H1 (cell line): Measurements from ENCODE around the gene TKFC. TPM values are rescaled to one million over a fixed set of nuclear protein-coding genes. Genes with fewer than 3 reads are reported as not detected.

Experiments
- CTCF ChIA-PET: fragments of 300-600 bp; sonication (Branson Sonifier 250); formaldehyde crosslinking; loops from one replicate; lab custom pipeline; 2021; ENCODE audit not compliant: partially characterized antibody; lab: Charles Lee
- POLR2A ChIA-PET: fragments of 300-600 bp; sonication (Branson Sonifier 250); formaldehyde crosslinking; loops from one replicate; lab custom pipeline; 2021; ENCODE audit warnings: inconsistent platforms; ENCODE audit not compliant: partially characterized antibody; lab: Charles Lee
- DNase-seq, 2 experiments: peaks; one replicate each; pipeline versions ENCODE4 v3.0.0 to v3.0.0-alpha.2; 2010 to 2022; ENCODE audit warnings: low spot score in 2 of 2, low read depth in 1 of 2, mixed read lengths in 1 of 2
- FAIRE-seq: peaks from 2 replicates; lab custom pipeline; 2011; peaks lifted over from hg19 to GRCh38; lab: Jason Lieb, UNC
- H2AFZ ChIP-seq: 2 replicates; pipeline ENCODE4 v1.8.1; 2012; ENCODE audit warnings: low read length, inconsistent platforms
- H2AK5ac ChIP-seq: 2 replicates; pipeline ENCODE4 v1.6.1; 2013; ENCODE audit warnings: low read depth, low read length
- H2BK120ac ChIP-seq: replicated peaks from 2 replicates; pipeline ENCODE3; 2013; ENCODE audit warnings: low read depth, low read length, inconsistent platforms
- H2BK12ac ChIP-seq: 2 replicates; pipeline ENCODE4 v1.6.1; 2013; ENCODE audit warnings: low read depth, low read length
- H2BK15ac ChIP-seq: 2 replicates; pipeline ENCODE4 v1.6.1; 2013; ENCODE audit warnings: low read length
- H2BK20ac ChIP-seq: 2 replicates; pipeline ENCODE4 v1.6.1; 2013; ENCODE audit warnings: low read length
- H2BK5ac ChIP-seq: 2 replicates; pipeline ENCODE4 v1.6.1; 2013; ENCODE audit warnings: low read depth, low read length
- H3K14ac ChIP-seq: 2 replicates; pipeline ENCODE4 v1.6.1; 2013; ENCODE audit warnings: inconsistent platforms; ENCODE audit not compliant: insufficient read length
- H3K18ac ChIP-seq: 2 replicates; pipeline ENCODE4 v1.6.1; 2013; ENCODE audit warnings: low read length; ENCODE audit errors: extremely low read depth
- H3K23ac ChIP-seq: 2 replicates; pipeline ENCODE4 v1.6.1; 2013; ENCODE audit warnings: inconsistent platforms; ENCODE audit not compliant: insufficient read length
- H3K23me2 ChIP-seq: 2 replicates; pipeline ENCODE4 v1.6.1; 2013; ENCODE audit warnings: low read depth, low read length
- H3K27ac ChIP-seq: 2 replicates; pipeline ENCODE4 v1.6.1; 2011; ENCODE audit warnings: low read depth, low read length, inconsistent platforms
- H3K27me3 ChIP-seq, 4 experiments: replicated peaks in 1 of 4; 1 replicate in 1 of 4; 2 replicates in 3 of 4; pipeline versions ENCODE4 v1.6.1 to v1.8.1; 2011 to 2013; ENCODE audit warnings: low read length in 3 of 4, mild to moderate bottlenecking in 3 of 4, inconsistent platforms in 2 of 4, mixed read lengths in 2 of 4, moderate library complexity in 1 of 4; ENCODE audit not compliant: control insufficient read depth in 3 of 4, insufficient read depth in 3 of 4; ENCODE audit errors: extremely low read depth in 1 of 4
- H3K36me3 ChIP-seq, 4 experiments: 2 replicates each; pipeline versions ENCODE4 v1.6.1 to v1.8.1; 2011 to 2013; ENCODE audit warnings: mild to moderate bottlenecking in 4 of 4, low read length in 3 of 4, moderate library complexity in 2 of 4, control low read depth in 1 of 4, inconsistent platforms in 1 of 4; ENCODE audit not compliant: insufficient read depth in 4 of 4, control insufficient read depth in 2 of 4
- H3K4ac ChIP-seq: replicated peaks from 2 replicates; pipeline ENCODE3; 2013; ENCODE audit warnings: low read length, low read depth, mixed read lengths, inconsistent platforms; ENCODE audit not compliant: insufficient read length
- H3K4me1 ChIP-seq, 4 experiments: replicated peaks in 1 of 4; 1 replicate in 1 of 4; 2 replicates in 3 of 4; pipeline versions ENCODE4 v1.6.1 to v1.8.1; 2011 to 2013; ENCODE audit warnings: low read length in 3 of 4, inconsistent platforms in 2 of 4, mixed read lengths in 1 of 4; ENCODE audit not compliant: insufficient read depth in 4 of 4, control insufficient read depth in 3 of 4
- H3K4me2 ChIP-seq, 2 experiments: 2 replicates each; pipeline versions ENCODE4 v1.6.1 to v1.8.1; 2011 to 2013; ENCODE audit warnings: low read depth in 2 of 2, low read length in 2 of 2, control low read depth in 1 of 2, inconsistent platforms in 1 of 2, mild to moderate bottlenecking in 1 of 2; ENCODE audit not compliant: insufficient read depth in 1 of 2
- H3K4me3 ChIP-seq, 4 experiments: fragments of 200-600, 300-600 bp in 1 of 4; sonication (generic), shearing (Covaris generic), sonication (Bioruptor Twin) in 1 of 4; 2 replicates each; pipeline versions ENCODE4 v1.5.1 to v1.8.1; 2011 to 2016; ENCODE audit warnings: low read length in 4 of 4, low read depth in 3 of 4, control low read depth in 2 of 4, inconsistent platforms in 2 of 4, mild to moderate bottlenecking in 2 of 4, mixed read lengths in 1 of 4, moderate library complexity in 1 of 4; ENCODE audit not compliant: insufficient read depth in 2 of 4; ENCODE audit errors: extremely low read depth in 1 of 4
- H3K56ac ChIP-seq: replicated peaks from 2 replicates; pipeline ENCODE3; 2013; ENCODE audit warnings: low read depth, mild to moderate bottlenecking, mixed read lengths, low read length, inconsistent platforms; ENCODE audit not compliant: insufficient read length
- H3K79me1 ChIP-seq: 2 replicates; pipeline ENCODE4 v1.6.1; 2013; ENCODE audit warnings: low read depth, low read length, control low read depth
- H3K79me2 ChIP-seq, 2 experiments: 2 replicates each; pipeline versions ENCODE4 v1.6.1 to v1.8.1; 2012 to 2013; ENCODE audit warnings: low read length in 2 of 2, mild to moderate bottlenecking in 2 of 2, inconsistent platforms in 1 of 2; ENCODE audit not compliant: insufficient read depth in 2 of 2, control insufficient read depth in 1 of 2
- H3K9ac ChIP-seq, 4 experiments: replicated peaks in 1 of 4; 1 replicate in 1 of 4; 2 replicates in 3 of 4; pipeline versions ENCODE4 v1.6.1 to v1.8.1; 2011 to 2013; ENCODE audit warnings: low read depth in 3 of 4, low read length in 3 of 4, control low read depth in 2 of 4, mild to moderate bottlenecking in 2 of 4, moderate library complexity in 2 of 4, inconsistent platforms in 1 of 4; ENCODE audit errors: extremely low read depth in 1 of 4
- H3K9me3 ChIP-seq, 2 experiments: 2 replicates each; pipeline versions ENCODE4 v1.6.1 to v1.8.1; 2012 to 2013; ENCODE audit warnings: mild to moderate bottlenecking in 2 of 2, moderate library complexity in 2 of 2, control low read depth in 1 of 2, inconsistent platforms in 1 of 2, low read depth in 1 of 2, low read length in 1 of 2, mixed read lengths in 1 of 2; ENCODE audit not compliant: insufficient read depth in 2 of 2
- H4K20me1 ChIP-seq, 2 experiments: replicated peaks in 1 of 2; 2 replicates each; pipeline versions ENCODE3 to v1.8.1; 2011 to 2013; ENCODE audit warnings: inconsistent platforms in 2 of 2, low read length in 2 of 2, mild to moderate bottlenecking in 1 of 2; ENCODE audit not compliant: insufficient read depth in 2 of 2, control insufficient read depth in 1 of 2
- H4K5ac ChIP-seq: 2 replicates; pipeline ENCODE4 v1.6.1; 2013; ENCODE audit warnings: low read length, low read depth, mixed read lengths, inconsistent platforms; ENCODE audit not compliant: insufficient read length
- H4K8ac ChIP-seq: 2 replicates; pipeline ENCODE4 v1.8.0; 2013; ENCODE audit warnings: mild to moderate bottlenecking, moderate library complexity, low read length, inconsistent platforms; ENCODE audit not compliant: insufficient read depth; ENCODE audit errors: extremely low read depth
- H4K91ac ChIP-seq: replicated peaks from 2 replicates; pipeline ENCODE3; 2013; ENCODE audit warnings: low read length, mixed read lengths, inconsistent platforms; ENCODE audit not compliant: insufficient read length
- BACH1 ChIP-seq: IDR thresholded peaks from 2 replicates; pipeline ENCODE4 v1.6.1; 2012; ENCODE audit warnings: low read length, improper control_type of control experiment
- HDAC2 ChIP-seq, 2 experiments: fragments of 300-600 bp in 1 of 2; sonication (generic) in 1 of 2; IDR thresholded peaks; 2 replicates each; pipeline ENCODE4 v1.6.1; 2011 to 2012; ENCODE audit warnings: low read depth in 2 of 2, low read length in 2 of 2, mild to moderate bottlenecking in 2 of 2, moderate library complexity in 2 of 2, borderline replicate concordance in 1 of 2, inconsistent platforms in 1 of 2
- KDM1A ChIP-seq: fragments of 200-600, 300-600 bp; sonication (generic); IDR thresholded peaks from 2 replicates; pipeline ENCODE4 v1.7.1; 2016; ENCODE audit warnings: mild to moderate bottlenecking, low read length, borderline replicate concordance
- MAX ChIP-seq: IDR thresholded peaks from 2 replicates; pipeline ENCODE4 v1.6.1; 2012; ENCODE audit warnings: inconsistent platforms
- RXRA ChIP-seq: IDR thresholded peaks from 2 replicates; pipeline ENCODE4 v1.6.1; 2011; ENCODE audit warnings: low read depth, mild to moderate bottlenecking, low read length, moderate library complexity; ENCODE audit not compliant: insufficient read depth
- SIN3A ChIP-seq, 2 experiments: IDR thresholded peaks in 1 of 2; conservative IDR thresholded peaks in 1 of 2; 2 replicates each; pipeline ENCODE4 v1.6.1; 2011 to 2012; ENCODE audit warnings: low read length in 2 of 2, improper control_type of control experiment in 1 of 2, low read depth in 1 of 2, mild to moderate bottlenecking in 1 of 2
- SUZ12 ChIP-seq: fragments of 200-600 bp; sonication (generic); IDR thresholded peaks from 2 replicates; pipeline ENCODE4 v1.6.1; 2012; ENCODE audit warnings: mild to moderate bottlenecking, inconsistent platforms, low read length, moderate library complexity, mixed read lengths
- YY1 ChIP-seq: IDR thresholded peaks from 2 replicates; pipeline ENCODE4 v1.6.1; 2011; ENCODE audit warnings: low read depth, mild to moderate bottlenecking, low read length
- WGBS, 2 experiments: shearing (Covaris generic) in 1 of 2; methylation state at CpG; one replicate each; pipeline versions ENCODE4 v1.1.6 to v1.1.7; 2013 to 2015; ENCODE audit warnings: low lambda C conversion rate in 2 of 2, mixed read lengths in 2 of 2, inconsistent platforms in 1 of 2, low coverage in 1 of 2, missing lambda C conversion rate in 1 of 2; ENCODE audit not compliant: insufficient replicate concordance in 2 of 2, insufficient coverage in 1 of 2, insufficient read length in 1 of 2; ENCODE audit errors: extremely low coverage in 1 of 2, missing lambda C conversion rate in 1 of 2; 5-methylcytosine and 5-hydroxymethylcytosine counted together
- polyA plus RNA-seq, 7 experiments: library from polyadenylated mRNA; depleted of rRNA in 3 of 7; stranded (reverse) in 5 of 7; unstranded in 2 of 7; fragments of >200 nt in 5 of 7; fragments of 200-250 nt in 2 of 7; gene quantifications; 1 replicate in 5 of 7; 2 replicates in 1 of 7; 4 replicates in 1 of 7; pipeline versions ENCODE4 v1.2.1 to v1.2.3, GENCODE V29; 2011 to 2013; ENCODE audit warnings: missing spikeins in 2 of 7, mixed read lengths in 2 of 7
- total RNA-seq: library from RNA; stranded (reverse); fragmentation: NEBNext Ultra II Directional; extraction: Animal tissue kit (Norgen Biotek cat#: 25700); gene quantifications from 2 replicates; pipeline ENCODE4 v1.2.1, GENCODE V29; 2021

Gene TKFC
- total and polyA plus RNA-seq, 2 of the 8 experiments (the other 6 are each of a cell fraction or from before 2014, with no cell fraction given) = 53.5 to 55.0 TPM

- H3K27ac ChIP-seq = peak overlapping the region; percentile 57; the same call in 1 of the 2 replicates
- peak overlapping the region; percentile 68 for H4K91ac ChIP-seq
- H3K18ac ChIP-seq = peak overlapping the region; percentile 88
- ChIA-PET CTCF (interaction anchor here (0.6 to 2.9 kb wide), 12 partner anchors 12 to 102 kb away, joined by 3 to 14 read pairs (median 4); no protein-coding TSS in a partner anchor), POLR2A (interaction anchor here (0.9 to 6.9 kb wide), 20 partner anchors 8 to 136 kb away, joined by 3 to 54 read pairs (median 6); partner anchors contain the start of genes CPSF7, CYB561A3, DDB1 and SDHAF2)
- peak overlapping the region; percentile 54 to 82 (median 78) for H3K4me3 ChIP-seq
- H2BK15ac ChIP-seq = no peak overlapping the region; the same call in 1 of the 2 replicates
- H3K4me2 ChIP-seq = peak overlapping the region; percentile 71 to 91
- no peak overlapping the region for H2BK120ac ChIP-seq
- H4K5ac ChIP-seq = peak overlapping the region; percentile 15
- peak overlapping the region; percentile 66; the same call in 1 of the 2 replicates for H2BK5ac ChIP-seq
- H2AFZ ChIP-seq = peak overlapping the region; percentile 79; the same call in 1 of the 2 replicates
- H3K79me1 ChIP-seq = no peaks in the 10 kb centered on the region
- H3K4ac ChIP-seq = peak overlapping the region; percentile 59
- peaks cover 10% of the 10 kb centered on the region; the same call in 1 of the 2 replicates for H3K23me2 ChIP-seq
- whole genome bisulfite sequencing, 2 experiments = 4% methylated on average over 54 of the region's 60 CpGs; no CpG with 5 or more reads in 1 of the 2 experiments
- no peaks in the 10 kb centered on the region for H3K9me3 ChIP-seq
- peaks cover 1 to 12% (median 7%) of the 10 kb centered on the region in 4 experiments; a peak in 6 of 7 replicates for H3K27me3 ChIP-seq
- peaks cover 3 to 13% of the 10 kb centered on the region in 2 experiments for H4K20me1 ChIP-seq
- H2AK5ac ChIP-seq = no peak overlapping the region; the same call in 1 of the 2 replicates
- H3K4me1 ChIP-seq = peaks cover 2 to 9% (median 8%) of the 10 kb centered on the region in 4 experiments
- TF ChIP-seq SUZ12 (peak; percentile 53; the same call in 1 of the 2 replicates), RXRA (no peak), SIN3A (conservative IDR thresholded peaks at IDR 0.05 in 1 of 2, IDR thresholded peaks at IDR 0.05 in 1 of 2; ENCODE audit: low read depth in 1 of 2, low read length in 2 of 2) (peak; percentile 2 to 32; a peak in 1 of 4 replicates), BACH1 (peak; percentile 31; the same call in 1 of the 2 replicates), KDM1A (no peak), YY1 (0 out of 2 replicates have a peak, but pooled peaks have one; percentile 3), MAX (peak; percentile 73; the same call in 1 of the 2 replicates), HDAC2 (IDR thresholded peaks at IDR 0.05; ENCODE audit: borderline replicate concordance in 1 of 2, low read depth in 2 of 2, low read length in 2 of 2) (peak; percentile 35 to 67; a peak in 1 of 4 replicates)
- peak overlapping the region; percentile 90 for H4K8ac ChIP-seq
- H3K79me2 ChIP-seq = 0 out of 4 replicates have a peak, but pooled peaks cover 0 to 3% of the 10 kb centered on the region in 2 experiments
- H2BK12ac ChIP-seq = no peak overlapping the region
- peak overlapping the region; percentile 13 to 82 (median 59); a peak in 6 of 7 replicates for H3K9ac ChIP-seq
- no peak overlapping the region for H2BK20ac ChIP-seq
- no peak for FAIRE-seq
- no peak overlapping the region for H3K14ac ChIP-seq
- no peak overlapping the region for H3K23ac ChIP-seq
- H3K56ac ChIP-seq = peak overlapping the region; percentile 72
- peaks cover 0 to 10% (median 1%) of the 10 kb centered on the region in 4 experiments; a peak in 3 of 8 replicates for H3K36me3 ChIP-seq
- peak in 1 of 2 experiments; percentile 57 for DNase-seq
Observed at GRCh38 chr11:61293867-61294716, 38.9 kb upstream of the TKFC start.
